Lower leg skin (tissue), 3 donors: ENCODE data around the gene FOSB.

Experiments
- CTCF ChIP-seq, 3 donors: fragments of 450-650 bp; IDR thresholded peaks; one replicate each; pipeline ENCODE4 v1.5.1; 2016; ENCODE audit warnings: antibody characterized with exemption in 3 of 3, mild to moderate bottlenecking in 3 of 3, moderate library complexity in 2 of 3
- POLR2A ChIP-seq, 2 donors: fragments of 450-650 bp; IDR thresholded peaks; one replicate each; pipeline ENCODE4 v1.6.1; 2016 to 2017; ENCODE audit warnings: antibody characterized with exemption in 2 of 2, mild to moderate bottlenecking in 1 of 2, moderate library complexity in 1 of 2

DNA sequence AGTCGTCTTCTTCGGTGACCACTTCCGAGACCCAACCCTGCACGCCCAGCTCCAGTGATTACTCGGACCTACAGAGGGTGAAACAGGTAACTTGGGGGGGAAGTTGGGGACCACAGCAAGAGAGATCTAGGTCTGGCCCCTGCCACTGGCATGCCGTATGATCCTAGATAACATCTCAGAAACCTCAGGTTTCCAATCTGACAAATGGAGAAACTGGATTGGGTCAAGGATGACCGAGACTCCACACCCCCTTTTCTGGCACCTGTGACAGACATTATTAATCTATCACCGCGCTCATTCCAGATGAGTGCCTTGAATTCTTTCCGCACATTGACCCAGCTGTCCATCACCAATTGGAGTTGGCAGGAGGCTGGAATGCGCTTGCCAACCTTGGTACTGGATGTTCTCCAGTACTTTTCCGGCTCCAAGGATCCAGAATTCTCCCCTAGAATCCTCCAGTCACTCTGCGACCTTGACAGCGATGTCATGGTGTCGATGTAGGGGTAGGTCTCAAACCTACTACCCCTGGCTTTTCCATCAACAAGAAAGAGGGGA is 56.9 kb downstream of the FOSB start:
- TF ChIP-seq POLR2A (IDR thresholded peaks at IDR 0.05) = no peak
- no peak for TF ChIP-seq CTCF (IDR thresholded peaks at IDR 0.05)
